K562 (cell line): ENCODE measurements around the gene PPP1R9B. TPM values are rescaled to one million over a fixed set of nuclear protein-coding genes. Genes with fewer than 3 reads are reported as not detected.

Experiments used
- ATAC-seq: fragments of 200-7000 bp; cut with Tn5 transposase; 3 replicates; pipeline ENCODE4 v1.9.1; 2020; ENCODE audit warnings: moderate library complexity
- BruUV-seq: library from RNA; stranded (reverse); fragments of 400-500 nt; replicated peaks from 2 replicates; lab custom pipeline; 2021; lab: Mats Ljungman, UMichigan
- CTCF ChIA-PET: fragments of 300-600 bp; formaldehyde crosslinking; extraction: SDS; loops from one replicate; lab custom pipeline; 2021; ENCODE audit warnings: low intra/inter-chr PET ratio; lab: Yijun Ruan, JAX
- POLR2A ChIA-PET: fragments of 300-600, 350-650 bp; sonication (Branson Sonifier 250); formaldehyde crosslinking; extraction: SDS; loops from one replicate; lab custom pipeline; 2021; ENCODE audit warnings: antibody characterized with exemption, inconsistent platforms; lab: Yijun Ruan, JAX
- DNase-seq, 4 experiments: peaks; one replicate each; pipeline versions ENCODE4 v3.0.0 to v3.0.0-alpha.2; 2011 to 2018; ENCODE audit warnings: low spot score in 3 of 4, mixed read lengths in 3 of 4; ENCODE audit errors: extremely low read depth in 1 of 4
- FAIRE-seq: peaks from 2 replicates; lab custom pipeline; 2011; peaks lifted over from hg19 to GRCh38; lab: Jason Lieb, UNC
- H2AFZ ChIP-seq: 2 replicates; pipeline ENCODE4 v1.6.0; 2011; ENCODE audit warnings: low read depth, low read length, control low read depth, inconsistent platforms
- H3K27ac ChIP-seq: fragments of 200-600 bp; 3 replicates; pipeline ENCODE4 v1.8.0; 2011; ENCODE audit warnings: low read depth, mild to moderate bottlenecking, control low read depth, inconsistent platforms, low read length, moderate library complexity, mixed read lengths; ENCODE audit errors: extremely low read depth
- H3K27me3 ChIP-seq, 2 experiments: fragments of 300-600 bp in 1 of 2; 2 replicates in 1 of 2; 3 replicates in 1 of 2; pipeline versions ENCODE4 v1.6.0 to v1.8.0; 2011; ENCODE audit warnings: inconsistent platforms in 2 of 2, low read length in 2 of 2, mild to moderate bottlenecking in 1 of 2, mixed read lengths in 1 of 2, moderate library complexity in 1 of 2; ENCODE audit not compliant: control insufficient read depth in 2 of 2, insufficient read depth in 2 of 2
- H3K36me3 ChIP-seq: fragments of 300-600 bp; 3 replicates; pipeline ENCODE4 v1.8.0; 2011; ENCODE audit warnings: mild to moderate bottlenecking, low read length, inconsistent platforms; ENCODE audit not compliant: control insufficient read depth, insufficient read depth
- H3K4me1 ChIP-seq, 2 experiments: fragments of 200-600 bp in 1 of 2; replicated peaks in 1 of 2; 2 replicates in 1 of 2; 3 replicates in 1 of 2; pipeline versions ENCODE4 v1.5.1 to v1.8.0; 2011; ENCODE audit warnings: inconsistent platforms in 2 of 2, low read length in 2 of 2, mild to moderate bottlenecking in 1 of 2, mixed read lengths in 1 of 2, moderate library complexity in 1 of 2; ENCODE audit not compliant: control insufficient read depth in 2 of 2, insufficient read depth in 2 of 2
- H3K4me2 ChIP-seq: 2 replicates; pipeline ENCODE4 v1.6.1; 2011; ENCODE audit warnings: low read length, control low read depth, inconsistent platforms, mixed read lengths; ENCODE audit not compliant: insufficient read depth
- H3K4me3 ChIP-seq: fragments of 200-600 bp; sonication (generic), shearing (Covaris generic); 2 replicates; pipeline ENCODE4 v1.5.1; 2016; ENCODE audit warnings: control low read depth, inconsistent platforms
- H3K79me2 ChIP-seq: fragments of 200-600 bp; 3 replicates; pipeline ENCODE4 v1.8.0; 2011; ENCODE audit warnings: low read length, inconsistent platforms; ENCODE audit not compliant: control insufficient read depth, insufficient read depth
- H3K9ac ChIP-seq, 2 experiments: 2 replicates each; pipeline versions ENCODE4 v1.6.0 to v1.6.1; 2011; ENCODE audit warnings: low read depth in 2 of 2, low read length in 2 of 2, control low read depth in 1 of 2, inconsistent platforms in 1 of 2, mild to moderate bottlenecking in 1 of 2, mixed read lengths in 1 of 2; ENCODE audit not compliant: insufficient read depth in 1 of 2
- H3K9me1 ChIP-seq: one replicate; pipeline ENCODE4 v1.6.0; 2011; ENCODE audit warnings: inconsistent platforms, mild to moderate bottlenecking, low read length, moderate library complexity; ENCODE audit not compliant: control insufficient read depth, insufficient read depth
- H3K9me3 ChIP-seq: replicated peaks from 2 replicates; pipeline ENCODE4 v1.5.1; 2011; ENCODE audit warnings: low read depth, low read length, inconsistent platforms; ENCODE audit not compliant: control insufficient read depth, insufficient read depth
- H4K20me1 ChIP-seq: replicated peaks from 2 replicates; pipeline ENCODE4 v1.6.1; 2011; ENCODE audit warnings: low read length, inconsistent platforms, mixed read lengths; ENCODE audit not compliant: control insufficient read depth, insufficient read depth
- FOSL1 ChIP-seq: fragments of 200-800 bp; sonication (Bioruptor generic); conservative IDR thresholded peaks from 2 replicates; pipeline ENCODE4 v1.6.1; 2016; ENCODE audit warnings: missing genetic modification characterization, missing compliant biosample characterization
- GABPB1 ChIP-seq: sonication (generic); formaldehyde crosslinking; IDR thresholded peaks from 2 replicates; pipeline ENCODE4 v1.8.0; 2022; ENCODE audit warnings: mild to moderate bottlenecking, missing genetic modification reagents
- LCOR ChIP-seq: sonication (generic); formaldehyde crosslinking; IDR thresholded peaks from 2 replicates; pipeline ENCODE4 v1.8.0; 2022; ENCODE audit warnings: mild to moderate bottlenecking, missing genetic modification reagents
- MIER1 ChIP-seq: fragments of 450-650 bp; IDR thresholded peaks from 2 replicates; pipeline ENCODE4 v1.6.1; 2016; ENCODE audit warnings: antibody characterized with exemption, mild to moderate bottlenecking, low read depth
- POLR2A ChIP-seq: fragments of 450-650 bp; conservative IDR thresholded peaks from 2 replicates; pipeline ENCODE4 v1.6.1; 2016
- POLR2B ChIP-seq: fragments of 450-650 bp; IDR thresholded peaks from 2 replicates; pipeline ENCODE4 v1.6.1; 2018; ENCODE audit warnings: low read depth; ENCODE audit not compliant: partially characterized antibody
- RAD21 ChIP-seq, 2 experiments: fragments of 250-450 bp in 1 of 2; fragments of 450-650 bp in 1 of 2; sonication (Bioruptor Pico) in 1 of 2; formaldehyde crosslinking in 1 of 2; IDR thresholded peaks in 1 of 2; conservative IDR thresholded peaks in 1 of 2; 2 replicates each; pipeline versions ENCODE4 v1.4.0 to v1.8.0; 2020 to 2022; ENCODE audit warnings: mild to moderate bottlenecking in 2 of 2, moderate library complexity in 1 of 2
- TGIF2 ChIP-seq: sonication (generic); formaldehyde crosslinking; IDR thresholded peaks from 2 replicates; pipeline ENCODE4 v1.8.1; 2022; ENCODE audit warnings: mild to moderate bottlenecking, missing genetic modification reagents, moderate library complexity
- ZNF41 ChIP-seq: fragments of 250-450 bp; sonication (Bioruptor Pico); conservative IDR thresholded peaks from 2 replicates; pipeline ENCODE4 v1.4.0; 2020; ENCODE audit warnings: mild to moderate bottlenecking
- WGBS: fragments of 100-300 bp; shearing (Covaris generic); methylation state at CpG from one replicate; pipeline ENCODE4 v1.1.6; 2016; ENCODE audit warnings: low coverage, mixed read lengths; ENCODE audit not compliant: insufficient coverage; ENCODE audit errors: missing lambda C conversion rate; 5-methylcytosine and 5-hydroxymethylcytosine counted together
- in situ Hi-C: fragments of 300-500 bp; cut with MboI; formaldehyde crosslinking; loops from 4 replicates; pipeline ENCODE4 v1.15.0; 2018; ENCODE audit warnings: inconsistent platforms, mixed read lengths
- intact Hi-C: fragments of 100-400 bp; cut with micrococcal nuclease; formaldehyde crosslinking; loops from 2 replicates; pipeline ENCODE4 v1.14.2; 2022
- polyA plus RNA-seq, 8 experiments: library from polyadenylated mRNA; depleted of rRNA in 4 of 8; stranded (reverse) in 5 of 8; unstranded in 3 of 8; fragments of >200 nt; fragmentation: Nextera tagmentation in 2 of 8; fragmentation: Illumina TruSeq in 1 of 8; extraction: Ambion mirVana in 2 of 8; extraction: Trizol in 1 of 8; gene quantifications; 2 replicates each; pipeline versions ENCODE4 v1.2.1 to v1.2.3, GENCODE V29; 2011 to 2014; ENCODE audit warnings: inconsistent platforms in 1 of 8, missing spikeins in 1 of 8
- total RNA-seq, 7 experiments: library from RNA; depleted of rRNA in 6 of 7; stranded (reverse); fragments of >200 nt in 6 of 7; fragmentation: Illumina TruSeq in 2 of 7; extraction: Trizol in 2 of 7; gene quantifications; 2 replicates each; pipeline versions ENCODE4 v1.2.1 to v1.2.3, GENCODE V29; 2011 to 2021; ENCODE audit warnings: low replicate concordance in 1 of 7
- TF ChIP-seq, protein P1 (sequence below): fragments of 150-350 bp; conservative IDR thresholded peaks from 2 replicates; pipeline ENCODE4 v1.6.1; 2014; ENCODE audit warnings: low read length
- TF ChIP-seq, protein P2 (sequence below): fragments of 450-650 bp; formaldehyde crosslinking; IDR thresholded peaks from 2 replicates; pipeline ENCODE4 v1.4.0; 2022; ENCODE audit warnings: mild to moderate bottlenecking, moderate library complexity
- TF ChIP-seq, protein P3 (sequence below): fragments of 250-450 bp; sonication (Bioruptor Pico); IDR thresholded peaks from 2 replicates; pipeline ENCODE4 v1.5.0; 2021; ENCODE audit warnings: mild to moderate bottlenecking, borderline replicate concordance
- TF ChIP-seq, protein P4 (sequence below): fragments of 250-450 bp; sonication (Bioruptor Pico); IDR thresholded peaks from 2 replicates; pipeline ENCODE4 v1.8.0; 2022; ENCODE audit warnings: inconsistent platforms, mild to moderate bottlenecking, moderate library complexity, borderline replicate concordance

Gene PPP1R9B
- total and polyA plus RNA-seq, 9 of the 15 experiments (the other 6 are each of a cell fraction or from before 2014, with no cell fraction given) = 0.10 to 63.5 (median 24.7) TPM

DNA sequence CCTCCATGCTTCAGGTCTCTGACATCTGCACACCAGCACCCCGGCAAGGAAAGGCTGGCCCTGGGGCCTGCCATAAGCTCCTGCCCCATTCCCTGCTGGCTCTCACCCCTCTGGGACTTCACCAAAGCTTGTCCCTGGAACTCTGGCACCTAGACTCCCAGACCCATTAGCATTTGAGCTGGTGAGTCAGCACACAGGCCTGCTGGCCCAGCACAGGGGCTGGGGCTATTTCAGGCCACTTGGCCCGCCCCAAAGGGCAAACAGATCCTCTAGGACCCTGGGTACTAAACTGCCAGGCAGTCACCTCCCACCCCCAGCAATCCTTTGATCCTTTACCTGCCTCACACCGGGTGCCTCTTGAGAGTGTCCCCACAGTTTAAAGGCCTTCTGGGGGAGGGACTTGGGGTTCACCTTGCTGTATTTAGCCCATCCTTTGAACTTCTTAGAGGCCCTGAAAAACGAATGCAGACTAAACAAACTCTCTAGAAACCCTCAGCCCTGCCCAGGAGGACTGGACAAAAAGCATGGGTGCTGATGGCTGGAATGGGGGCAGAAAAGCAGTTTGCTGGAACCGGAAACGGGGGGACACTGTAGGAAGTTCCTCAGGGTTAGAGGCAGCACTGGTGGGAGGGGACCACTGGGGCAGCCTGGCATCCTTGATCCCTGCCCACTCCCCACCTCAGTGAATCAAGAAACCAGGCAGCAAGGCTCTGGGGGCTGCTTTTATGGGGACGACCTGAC lies 17.3 kb downstream of the PPP1R9B start:
- H3K4me1 ChIP-seq = peaks cover 0 to 34% of the 10 kb centered on the region in 2 experiments; a peak in 3 of 5 replicates

More for the DNA sequence above, 17.3 kb downstream of the PPP1R9B start:
- ATAC-seq = peak; percentile 34
- CTCF ChIA-PET = no interaction called here
- no peaks in the 10 kb centered on the region for H3K9me1 ChIP-seq
- no peak overlapping the region for H2AFZ ChIP-seq
- DNase-seq = peak in 1 of 4 experiments; percentile 23
- no peak overlapping the region for H3K4me3 ChIP-seq
- no peak for FAIRE-seq
- H4K20me1 ChIP-seq = peaks cover 10% of the 10 kb centered on the region
- peak overlapping the region in 1 of 2 experiments; percentile 24; a peak in 2 of 4 replicates for H3K9ac ChIP-seq
- in situ Hi-C loops = no loop called here
- WGBS = 48% methylated on average over 7 of the region's 7 CpGs
- POLR2A ChIA-PET = interaction anchor here (1.0 to 2.0 kb wide), 2 partner anchors 10 to 19 kb away, joined by 3 to 8 read pairs; no protein-coding TSS in a partner anchor
- peak overlapping the region; percentile 39; the same call in 2 of the 3 replicates for H3K27ac ChIP-seq
- no peaks in the 10 kb centered on the region for H3K79me2 ChIP-seq
- no peaks in the 10 kb centered on the region for H3K9me3 ChIP-seq
- intact Hi-C loops = no loop called here
- no peak for TF ChIP-seq TGIF2 (CRISPR knock-in tag)
- TF ChIP-seq ZNF41 (CRISPR knock-in tag) = no peak
- TF ChIP-seq, protein P1, sequence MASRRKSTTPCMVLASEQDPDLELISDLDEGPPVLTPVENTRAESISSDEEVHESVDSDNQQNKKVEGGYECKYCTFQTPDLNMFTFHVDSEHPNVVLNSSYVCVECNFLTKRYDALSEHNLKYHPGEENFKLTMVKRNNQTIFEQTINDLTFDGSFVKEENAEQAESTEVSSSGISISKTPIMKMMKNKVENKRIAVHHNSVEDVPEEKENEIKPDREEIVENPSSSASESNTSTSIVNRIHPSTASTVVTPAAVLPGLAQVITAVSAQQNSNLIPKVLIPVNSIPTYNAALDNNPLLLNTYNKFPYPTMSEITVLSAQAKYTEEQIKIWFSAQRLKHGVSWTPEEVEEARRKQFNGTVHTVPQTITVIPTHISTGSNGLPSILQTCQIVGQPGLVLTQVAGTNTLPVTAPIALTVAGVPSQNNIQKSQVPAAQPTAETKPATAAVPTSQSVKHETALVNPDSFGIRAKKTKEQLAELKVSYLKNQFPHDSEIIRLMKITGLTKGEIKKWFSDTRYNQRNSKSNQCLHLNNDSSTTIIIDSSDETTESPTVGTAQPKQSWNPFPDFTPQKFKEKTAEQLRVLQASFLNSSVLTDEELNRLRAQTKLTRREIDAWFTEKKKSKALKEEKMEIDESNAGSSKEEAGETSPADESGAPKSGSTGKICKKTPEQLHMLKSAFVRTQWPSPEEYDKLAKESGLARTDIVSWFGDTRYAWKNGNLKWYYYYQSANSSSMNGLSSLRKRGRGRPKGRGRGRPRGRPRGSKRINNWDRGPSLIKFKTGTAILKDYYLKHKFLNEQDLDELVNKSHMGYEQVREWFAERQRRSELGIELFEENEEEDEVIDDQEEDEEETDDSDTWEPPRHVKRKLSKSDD = no peak
- TF ChIP-seq POLR2B = no peak
- 0 out of 2 replicates have a peak, but pooled peaks have one; percentile 56 for TF ChIP-seq POLR2A
- TF ChIP-seq, protein P2, sequence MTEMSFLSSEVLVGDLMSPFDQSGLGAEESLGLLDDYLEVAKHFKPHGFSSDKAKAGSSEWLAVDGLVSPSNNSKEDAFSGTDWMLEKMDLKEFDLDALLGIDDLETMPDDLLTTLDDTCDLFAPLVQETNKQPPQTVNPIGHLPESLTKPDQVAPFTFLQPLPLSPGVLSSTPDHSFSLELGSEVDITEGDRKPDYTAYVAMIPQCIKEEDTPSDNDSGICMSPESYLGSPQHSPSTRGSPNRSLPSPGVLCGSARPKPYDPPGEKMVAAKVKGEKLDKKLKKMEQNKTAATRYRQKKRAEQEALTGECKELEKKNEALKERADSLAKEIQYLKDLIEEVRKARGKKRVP (CRISPR knock-in tag) = 0 out of 2 replicates have a peak, but pooled peaks have one; percentile 7
- TF ChIP-seq GABPB1 = no peak
- TF ChIP-seq LCOR (CRISPR knock-in tag) = no peak
- TF ChIP-seq, protein P3, sequence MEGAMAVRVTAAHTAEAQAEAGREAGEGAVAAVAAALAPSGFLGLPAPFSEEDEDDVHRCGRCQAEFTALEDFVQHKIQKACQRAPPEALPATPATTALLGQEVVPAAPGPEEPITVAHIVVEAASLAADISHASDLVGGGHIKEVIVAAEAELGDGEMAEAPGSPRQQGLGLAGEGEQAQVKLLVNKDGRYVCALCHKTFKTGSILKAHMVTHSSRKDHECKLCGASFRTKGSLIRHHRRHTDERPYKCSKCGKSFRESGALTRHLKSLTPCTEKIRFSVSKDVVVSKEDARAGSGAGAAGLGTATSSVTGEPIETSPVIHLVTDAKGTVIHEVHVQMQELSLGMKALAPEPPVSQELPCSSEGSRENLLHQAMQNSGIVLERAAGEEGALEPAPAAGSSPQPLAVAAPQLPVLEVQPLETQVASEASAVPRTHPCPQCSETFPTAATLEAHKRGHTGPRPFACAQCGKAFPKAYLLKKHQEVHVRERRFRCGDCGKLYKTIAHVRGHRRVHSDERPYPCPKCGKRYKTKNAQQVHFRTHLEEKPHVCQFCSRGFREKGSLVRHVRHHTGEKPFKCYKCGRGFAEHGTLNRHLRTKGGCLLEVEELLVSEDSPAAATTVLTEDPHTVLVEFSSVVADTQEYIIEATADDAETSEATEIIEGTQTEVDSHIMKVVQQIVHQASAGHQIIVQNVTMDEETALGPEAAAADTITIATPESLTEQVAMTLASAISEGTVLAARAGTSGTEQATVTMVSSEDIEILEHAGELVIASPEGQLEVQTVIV (CRISPR knock-in tag) = no peak
- no peak for TF ChIP-seq MIER1
- peak; percentile 17; the same call in 1 of the 2 replicates for TF ChIP-seq FOSL1
- TF ChIP-seq, protein P4, sequence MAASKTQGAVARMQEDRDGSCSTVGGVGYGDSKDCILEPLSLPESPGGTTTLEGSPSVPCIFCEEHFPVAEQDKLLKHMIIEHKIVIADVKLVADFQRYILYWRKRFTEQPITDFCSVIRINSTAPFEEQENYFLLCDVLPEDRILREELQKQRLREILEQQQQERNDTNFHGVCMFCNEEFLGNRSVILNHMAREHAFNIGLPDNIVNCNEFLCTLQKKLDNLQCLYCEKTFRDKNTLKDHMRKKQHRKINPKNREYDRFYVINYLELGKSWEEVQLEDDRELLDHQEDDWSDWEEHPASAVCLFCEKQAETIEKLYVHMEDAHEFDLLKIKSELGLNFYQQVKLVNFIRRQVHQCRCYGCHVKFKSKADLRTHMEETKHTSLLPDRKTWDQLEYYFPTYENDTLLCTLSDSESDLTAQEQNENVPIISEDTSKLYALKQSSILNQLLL = no peak
- TF ChIP-seq RAD21 (CRISPR knock-in tag; conservative IDR thresholded peaks at IDR 0.05 in 1 of 2, IDR thresholded peaks at IDR 0.05 in 1 of 2) = no peak
- TF ChIP-seq, all 486 proteins: peak for 3
- no TSS peak for BruUV-seq
- peaks cover 39% of the 10 kb centered on the region; the same call in 2 of the 3 replicates for H3K36me3 ChIP-seq
- H3K4me2 ChIP-seq = no peak overlapping the region
- peaks cover 0 to 6% of the 10 kb centered on the region in 2 experiments; a peak in 2 of 5 replicates for H3K27me3 ChIP-seq
